Measurements from ENCODE around the gene FGF12.
"Not testable (repeated sequence)": the region's sequence is repeated elsewhere in the genome, so short reads cannot be mapped to it uniquely, and the experiment has no call there.

FGF12 gene

DNA sequence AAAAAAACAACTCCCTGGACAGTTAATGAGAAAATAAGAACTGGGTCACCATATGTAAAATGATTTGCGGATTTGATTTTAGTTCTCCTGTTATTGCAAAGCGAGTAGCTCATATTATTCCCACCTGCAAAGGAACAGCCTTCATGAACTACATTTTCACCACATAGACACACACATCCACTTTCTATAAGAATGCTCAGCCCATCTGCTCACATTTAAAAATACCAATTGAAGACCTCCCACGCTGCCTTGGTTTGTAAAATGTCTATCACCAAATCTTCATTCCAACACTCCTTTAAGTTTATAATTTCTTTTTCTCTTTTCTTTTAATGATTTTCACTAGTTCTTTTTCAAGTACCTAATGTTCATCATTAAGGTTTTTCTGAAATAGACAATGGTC, 148.6 kb downstream of the FGF12 start:
- DNase-seq (ENCODE audit: low read depth), result no peak

DNA sequence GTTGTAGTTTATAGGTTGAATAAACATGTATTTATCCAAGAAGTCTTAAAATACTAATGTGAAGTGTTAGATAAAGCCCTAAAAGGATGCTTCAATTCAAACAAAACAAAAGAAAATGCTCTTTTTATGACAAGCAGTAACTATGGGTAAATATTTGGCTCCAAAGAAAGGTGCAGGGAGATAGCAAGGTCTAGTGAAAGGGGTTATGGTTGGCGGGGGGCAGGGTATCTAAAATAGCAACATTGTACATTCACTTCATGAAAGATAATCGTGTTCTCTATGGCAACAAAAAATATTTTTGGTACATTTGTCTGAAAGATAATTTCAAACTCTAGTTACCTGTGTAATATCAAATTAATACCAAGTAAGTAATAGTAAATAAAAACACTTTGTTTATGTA, 149.5 kb downstream of the FGF12 start:
- no peak for DNase-seq (ENCODE audit: low read depth)

GRCh38 chr3:192577271-192577670, 150.1 kb downstream of the FGF12 start:
- no peak for DNase-seq (ENCODE audit: low read depth)

GRCh38 chr3:192576704-192577103, 150.6 kb downstream of the FGF12 start:
- DNase-seq (ENCODE audit: low read depth), result not testable (repeated sequence)

DNA sequence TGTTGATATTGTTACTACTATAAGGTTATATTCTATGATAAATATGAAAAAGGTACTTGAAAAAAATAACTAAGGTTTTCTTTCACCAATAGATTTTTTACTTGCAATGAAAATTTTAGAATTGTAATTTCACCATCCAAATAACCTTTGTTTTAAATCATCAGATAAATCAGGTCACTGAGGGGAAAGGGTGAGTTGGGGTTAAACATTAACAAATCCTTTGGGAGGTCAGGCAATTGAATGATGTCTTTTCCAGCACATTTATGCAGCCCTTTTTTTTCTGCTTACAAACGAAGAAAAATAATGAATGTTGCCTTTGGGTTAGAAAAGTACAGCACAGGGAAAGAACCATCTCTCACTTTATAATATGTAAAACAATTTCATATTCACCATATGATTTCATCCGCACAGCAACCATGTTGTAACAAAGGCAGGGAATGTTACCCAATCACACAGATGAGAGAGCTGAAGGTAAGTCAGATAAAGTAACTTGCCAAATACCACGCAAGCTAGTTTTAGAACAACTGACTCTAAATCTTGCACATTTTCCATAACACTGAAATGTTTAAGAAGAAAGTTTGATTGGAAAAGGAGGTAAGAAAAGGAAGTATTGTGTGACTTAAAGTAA, 151.3 kb downstream of the FGF12 start:
- no peak for DNase-seq (ENCODE audit: low read depth)

- DNase-seq (ENCODE audit: low read depth), result no peak
Measured at GRCh38 chr3:192573240-192573639, 154.1 kb downstream of the FGF12 start.

GRCh38 chr3:192570821-192571791, 156.2 kb downstream of the FGF12 start:
- DNase-seq (ENCODE audit: low read depth), result no peak

DNA sequence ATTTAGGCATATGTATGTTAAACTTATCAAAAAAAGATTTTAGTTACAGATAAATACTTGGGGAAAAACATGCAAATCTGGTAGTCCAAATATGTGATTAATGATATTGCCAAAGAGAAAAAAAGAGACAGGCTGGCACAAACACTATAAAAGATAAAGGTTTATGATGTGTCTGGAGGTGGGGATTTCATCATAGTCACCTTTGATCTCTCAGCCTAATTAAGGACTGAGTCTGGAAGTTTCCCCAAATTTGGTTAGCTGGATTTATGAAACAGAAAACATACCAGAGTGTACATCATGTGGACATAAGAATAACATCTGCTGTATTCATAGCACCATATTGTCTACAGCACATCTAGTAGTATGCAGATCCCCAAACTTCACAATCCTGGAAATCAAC, 157.0 kb downstream of the FGF12 start:
- DNase-seq (ENCODE audit: low read depth), result no peak

DNA sequence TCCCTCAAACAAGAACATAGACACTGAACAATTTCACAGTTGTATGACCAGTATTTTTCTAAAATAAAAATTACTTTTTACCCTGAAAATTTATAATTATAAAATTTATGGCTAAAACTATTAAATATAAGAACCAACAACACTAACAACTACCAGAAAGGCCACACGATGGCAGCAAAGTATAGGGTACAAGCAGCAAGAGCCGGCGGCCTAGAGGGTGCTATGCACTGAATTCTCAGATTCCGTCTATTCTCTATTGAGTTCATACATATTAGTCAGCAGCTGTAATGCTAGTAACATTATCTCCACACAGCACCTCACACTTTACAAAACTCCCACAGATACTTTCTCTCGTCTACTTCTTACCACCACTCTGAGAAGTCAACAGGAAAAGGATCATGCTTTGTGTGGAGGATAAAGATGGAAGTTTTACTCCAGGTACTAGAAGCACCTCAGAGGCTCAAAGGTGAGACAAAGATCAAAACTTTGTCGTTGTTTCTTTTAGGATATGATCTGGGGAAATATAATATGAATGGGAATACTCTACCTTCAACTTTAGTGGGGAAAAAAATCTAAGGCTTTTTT, 160.5 kb downstream of the FGF12 start:
- peak; percentile 22 for DNase-seq (ENCODE audit: low read depth)

- DNase-seq (ENCODE audit: low read depth), result no peak
Measured at GRCh38 chr3:192564611-192565010, 162.7 kb downstream of the FGF12 start.

GRCh38 chr3:192563417-192563816, 163.9 kb downstream of the FGF12 start:
- DNase-seq (ENCODE audit: low read depth), result no peak

DNA sequence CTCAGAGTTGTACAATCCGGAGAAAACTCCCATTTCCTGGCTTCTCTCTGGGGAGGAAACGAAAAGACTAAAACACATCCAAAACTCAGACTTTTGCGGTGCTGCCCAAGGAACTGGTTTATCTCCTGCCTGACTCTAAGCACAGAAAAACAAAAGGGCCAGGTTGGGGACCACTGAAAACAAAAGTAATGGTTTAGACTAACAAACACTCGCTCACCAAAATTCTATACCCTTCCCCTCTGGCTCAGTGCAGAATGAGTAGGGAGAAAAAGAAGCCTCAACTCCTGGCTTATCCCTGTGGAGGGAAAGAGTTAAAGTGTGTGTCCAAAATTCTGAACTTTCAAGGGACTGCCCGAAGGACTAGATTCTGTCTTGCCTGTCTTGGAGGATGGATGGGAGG, 173.6 kb downstream of the FGF12 start:
- no peak for DNase-seq (ENCODE audit: low read depth)

DNA sequence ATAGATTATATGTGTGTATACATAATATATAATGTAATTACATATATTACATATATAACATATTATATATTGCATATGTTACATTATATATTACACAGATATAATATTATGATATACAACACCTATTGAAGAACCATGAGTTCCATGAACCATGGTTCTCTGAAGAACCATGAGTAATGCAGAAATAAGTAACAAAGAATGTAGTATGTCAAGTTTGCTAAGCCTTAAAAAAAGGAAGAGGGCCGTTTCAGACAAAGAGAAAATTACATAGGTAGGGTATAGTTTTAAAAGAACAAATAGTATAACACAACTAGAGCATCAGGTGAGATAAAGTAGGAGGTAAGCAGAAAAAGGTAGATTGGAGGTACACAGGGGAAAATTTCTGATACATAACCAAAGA, 177.0 kb downstream of the FGF12 start:
- no peak for DNase-seq (ENCODE audit: low read depth)

DNA sequence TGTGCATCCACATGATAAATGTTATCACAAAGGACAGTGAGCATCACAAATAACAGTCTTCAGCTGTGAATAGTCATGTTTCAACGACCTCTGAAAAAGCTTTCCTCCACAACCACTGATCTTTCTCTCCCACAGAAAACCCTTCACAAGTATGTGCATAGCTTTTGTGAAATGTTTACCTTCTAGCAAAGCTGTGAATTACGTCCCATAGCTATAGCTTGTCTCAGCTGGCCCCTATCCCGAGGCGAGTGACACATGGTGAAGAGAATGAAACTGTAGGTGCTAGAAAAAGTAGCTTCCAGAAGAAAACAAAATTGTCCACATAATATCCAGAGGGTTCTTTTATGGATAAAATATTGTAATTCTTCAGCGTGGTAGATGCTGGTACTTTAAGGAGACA, 182.0 kb downstream of the FGF12 start:
- no peak for DNase-seq (ENCODE audit: low read depth)

- no peak for DNase-seq (ENCODE audit: low read depth)
Measured at GRCh38 chr3:192543163-192543562, 184.2 kb downstream of the FGF12 start.

DNA sequence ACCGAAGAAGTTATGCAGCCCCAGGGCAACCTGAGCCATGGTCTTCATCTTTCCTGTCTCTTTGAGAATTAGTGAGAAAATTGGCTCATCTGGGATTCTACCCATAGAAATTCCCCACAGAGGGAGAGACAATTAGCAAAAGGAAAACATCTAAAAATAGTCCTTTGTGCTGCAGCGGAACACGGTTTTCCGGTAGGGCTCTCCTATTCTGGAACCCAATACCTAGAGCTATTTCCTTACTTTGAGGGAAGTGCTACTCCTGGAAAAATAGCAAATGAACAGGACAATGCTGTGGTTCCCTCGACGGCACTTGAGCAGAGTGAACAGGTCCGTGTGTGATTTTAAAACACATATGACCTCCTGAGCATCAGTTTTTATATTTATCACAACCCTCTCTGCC, 210.5 kb downstream of the FGF12 start:
- no peak for DNase-seq (ENCODE audit: low read depth)

DNA sequence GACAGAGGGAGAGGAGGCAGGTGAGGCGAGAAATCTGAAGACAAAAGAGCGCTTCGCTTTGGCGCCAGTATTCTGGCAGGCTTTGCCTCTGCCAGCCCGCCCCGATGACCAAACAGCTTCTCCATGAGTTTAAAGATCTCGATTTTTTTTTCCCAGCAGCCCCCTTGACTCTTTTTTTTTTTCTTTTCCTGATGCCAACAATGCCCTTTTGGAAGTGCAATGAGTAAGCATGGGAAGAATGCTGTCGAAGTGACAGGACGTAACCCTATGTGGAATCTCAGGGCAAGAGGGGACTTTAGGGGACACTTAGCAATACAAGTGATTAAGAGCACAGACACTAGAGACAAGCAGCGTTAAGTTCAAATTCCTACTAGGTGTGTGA, 211.7 kb downstream of the FGF12 start:
- no peak for DNase-seq (ENCODE audit: low read depth)

DNA sequence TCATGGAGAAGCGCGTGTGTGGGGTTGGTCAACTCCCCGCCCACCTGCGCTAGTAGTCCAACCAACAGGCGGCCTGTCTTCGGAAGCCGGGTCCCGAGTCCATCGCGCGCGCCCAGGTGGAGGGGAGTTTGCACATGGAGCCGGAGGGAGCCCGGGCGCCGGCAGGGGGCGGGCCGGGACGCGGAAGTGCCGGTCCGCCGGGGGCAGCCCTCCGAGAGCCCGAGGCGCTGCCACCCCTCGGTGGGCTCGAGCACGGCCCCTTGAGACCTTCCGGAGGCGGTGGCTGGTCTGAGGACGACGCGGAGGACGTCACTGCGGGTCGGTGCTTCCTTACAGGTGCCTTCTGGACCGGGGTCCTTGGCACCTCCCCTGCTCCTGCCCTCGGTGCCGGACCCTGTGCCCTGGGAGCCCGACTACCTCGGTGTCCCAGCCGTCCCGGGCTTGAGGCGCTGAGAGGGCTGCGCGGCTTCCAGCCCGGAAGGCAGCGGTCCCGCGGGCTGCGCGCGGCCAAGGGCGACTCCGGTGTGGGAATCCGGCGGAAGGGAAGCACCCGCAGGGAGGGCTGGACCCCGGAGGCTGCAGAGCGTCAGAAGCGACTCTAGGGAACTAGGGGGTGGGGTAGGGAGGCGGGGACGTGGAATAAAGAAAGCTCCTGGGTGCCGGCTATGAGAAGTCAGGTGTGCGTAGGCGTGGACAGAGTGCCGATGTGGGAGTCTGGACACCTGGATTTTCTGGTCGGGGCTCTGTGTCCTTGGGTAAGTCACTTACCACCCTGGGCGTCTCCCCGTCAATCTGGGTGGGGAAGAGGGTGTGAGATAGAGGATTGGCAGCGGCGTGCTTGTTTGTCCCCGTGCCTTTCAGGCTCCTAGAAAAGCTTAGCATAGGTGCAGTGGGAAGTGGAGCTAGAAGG, 212.3 kb downstream of the FGF12 start:
- no peak for DNase-seq (ENCODE audit: low read depth)

GRCh38 chr3:192514081-192514753, 213.1 kb downstream of the FGF12 start:
- DNase-seq (ENCODE audit: low read depth), result no peak

DNA sequence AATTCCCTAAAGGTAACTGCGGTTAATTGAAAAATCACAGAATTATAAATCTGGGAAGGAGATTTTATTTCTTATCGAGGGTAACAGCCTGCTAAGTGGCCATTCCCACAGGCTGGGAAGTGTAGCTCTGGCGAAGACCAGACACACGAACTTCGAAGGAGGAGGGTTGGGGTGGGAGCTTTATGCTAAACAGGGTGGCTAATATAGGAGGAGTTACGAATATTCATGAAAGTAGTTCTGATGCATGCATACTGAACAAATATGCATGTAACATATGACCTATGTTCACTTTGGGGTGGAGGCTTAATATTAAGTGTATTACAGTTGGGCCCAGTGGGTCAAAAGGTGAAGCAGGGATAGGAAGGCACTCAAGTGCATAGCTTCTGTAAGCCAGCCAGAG, 221.6 kb downstream of the FGF12 start:
- no peak for DNase-seq (ENCODE audit: low read depth)

- DNase-seq (ENCODE audit: low read depth), result no peak
Measured at GRCh38 chr3:192501401-192501800, 225.9 kb downstream of the FGF12 start.
